ENCODE data around the gene PIMREG.

DNA sequence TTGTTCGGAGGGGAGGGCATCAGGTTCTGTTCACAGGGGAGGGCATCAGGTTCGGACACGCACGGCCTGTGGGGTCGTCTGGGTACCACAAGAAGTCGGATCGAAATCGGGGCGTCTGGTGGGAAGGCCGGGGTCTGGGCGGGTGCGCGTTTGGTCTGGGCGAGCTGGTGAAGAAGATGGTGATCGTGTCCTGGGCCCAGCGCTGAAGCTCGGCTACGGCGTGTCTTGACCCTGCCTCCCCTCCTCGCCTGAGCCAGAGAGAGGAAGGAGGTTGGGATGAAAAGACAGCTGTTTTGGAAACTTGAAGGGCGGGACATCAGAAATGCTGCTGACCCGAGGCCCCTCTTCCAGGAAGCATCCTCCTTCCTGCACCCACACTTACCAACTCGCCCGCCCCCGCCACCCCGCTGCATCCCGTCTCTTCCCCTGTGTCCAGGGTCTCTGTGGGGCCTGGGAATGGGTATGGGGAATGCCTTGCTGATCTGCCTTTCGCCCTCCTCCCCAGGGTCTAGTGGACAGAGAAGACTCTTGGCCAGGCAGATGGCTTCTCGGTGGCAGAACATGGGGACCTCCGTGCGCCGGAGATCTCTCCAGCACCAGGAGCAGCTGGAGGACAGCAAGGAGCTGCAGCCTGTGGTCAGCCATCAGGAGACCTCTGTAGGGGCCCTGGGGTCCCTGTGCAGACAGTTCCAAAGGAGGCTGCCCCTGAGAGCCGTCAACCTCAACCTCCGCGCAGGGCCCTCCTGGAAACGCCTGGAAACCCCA, 498 bp downstream of the PIMREG start:
- TF ChIP-seq, protein P1, sequence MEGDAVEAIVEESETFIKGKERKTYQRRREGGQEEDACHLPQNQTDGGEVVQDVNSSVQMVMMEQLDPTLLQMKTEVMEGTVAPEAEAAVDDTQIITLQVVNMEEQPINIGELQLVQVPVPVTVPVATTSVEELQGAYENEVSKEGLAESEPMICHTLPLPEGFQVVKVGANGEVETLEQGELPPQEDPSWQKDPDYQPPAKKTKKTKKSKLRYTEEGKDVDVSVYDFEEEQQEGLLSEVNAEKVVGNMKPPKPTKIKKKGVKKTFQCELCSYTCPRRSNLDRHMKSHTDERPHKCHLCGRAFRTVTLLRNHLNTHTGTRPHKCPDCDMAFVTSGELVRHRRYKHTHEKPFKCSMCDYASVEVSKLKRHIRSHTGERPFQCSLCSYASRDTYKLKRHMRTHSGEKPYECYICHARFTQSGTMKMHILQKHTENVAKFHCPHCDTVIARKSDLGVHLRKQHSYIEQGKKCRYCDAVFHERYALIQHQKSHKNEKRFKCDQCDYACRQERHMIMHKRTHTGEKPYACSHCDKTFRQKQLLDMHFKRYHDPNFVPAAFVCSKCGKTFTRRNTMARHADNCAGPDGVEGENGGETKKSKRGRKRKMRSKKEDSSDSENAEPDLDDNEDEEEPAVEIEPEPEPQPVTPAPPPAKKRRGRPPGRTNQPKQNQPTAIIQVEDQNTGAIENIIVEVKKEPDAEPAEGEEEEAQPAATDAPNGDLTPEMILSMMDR (IDR thresholded peaks at IDR 0.05), result no peak
- TF ChIP-seq POLR2A (IDR thresholded peaks at IDR 0.05) (no peak), POLR2AphosphoS5 (IDR thresholded peaks at IDR 0.05) (no peak), EP300 (IDR thresholded peaks at IDR 0.05) (no peak)
